Neuronal stem cell (in vitro differentiated cells): ENCODE data around the gene PLPP1.
A peak's percentile ranks its signal among the peaks of the same experiment; 100 is the strongest.

Experiments used
- DNase-seq: peaks from one replicate; pipeline ENCODE4 v3.0.0-alpha.2; 2013; ENCODE audit warnings: low spot score
- H2AFZ ChIP-seq: one replicate; pipeline ENCODE4 v1.6.1; 2013; ENCODE audit warnings: mild to moderate bottlenecking, low read length, inconsistent platforms
- H2AK5ac ChIP-seq: 2 replicates; pipeline ENCODE4 v1.6.1; 2013; ENCODE audit warnings: low read depth, mild to moderate bottlenecking, inconsistent platforms, low read length, moderate library complexity, mixed read lengths
- H2BK120ac ChIP-seq: 2 replicates; pipeline ENCODE4 v1.6.1; 2013; ENCODE audit warnings: low read depth, mild to moderate bottlenecking, inconsistent platforms, low read length, moderate library complexity, mixed read lengths
- H2BK12ac ChIP-seq: one replicate; pipeline ENCODE4 v1.6.1; 2013; ENCODE audit warnings: low read length, inconsistent platforms
- H2BK15ac ChIP-seq: 2 replicates; pipeline ENCODE4 v1.6.1; 2013; ENCODE audit warnings: mild to moderate bottlenecking, low read length, inconsistent platforms, mixed read lengths
- H2BK5ac ChIP-seq: one replicate; pipeline ENCODE4 v1.6.1; 2013; ENCODE audit warnings: inconsistent platforms, mild to moderate bottlenecking, low read length, moderate library complexity
- H3K14ac ChIP-seq: one replicate; pipeline ENCODE4 v1.6.1; 2013; ENCODE audit warnings: low read length, inconsistent platforms
- H3K18ac ChIP-seq: 2 replicates; pipeline ENCODE4 v1.6.1; 2013; ENCODE audit warnings: low read length, inconsistent platforms
- H3K23ac ChIP-seq: 2 replicates; pipeline ENCODE4 v1.6.1; 2013; ENCODE audit warnings: low read depth, mild to moderate bottlenecking, mixed read lengths, low read length, inconsistent platforms; ENCODE audit not compliant: poor library complexity
- H3K27ac ChIP-seq: replicated peaks from 3 replicates; pipeline ENCODE4 v1.5.1; 2013; ENCODE audit warnings: low read length, inconsistent platforms
- H3K27me3 ChIP-seq, 3 experiments: 2 replicates each; pipeline ENCODE4 v1.6.1; 2013; ENCODE audit warnings: low read length in 3 of 3, mild to moderate bottlenecking in 2 of 3, inconsistent platforms in 1 of 3, low read depth in 1 of 3, mixed read lengths in 1 of 3, moderate library complexity in 1 of 3; ENCODE audit not compliant: control insufficient read depth in 3 of 3, insufficient read depth in 3 of 3
- H3K36me3 ChIP-seq, 2 donors: replicated peaks in 1 of 2; 2 replicates each; pipeline ENCODE4 v1.6.1; 2013; ENCODE audit warnings: low read length in 2 of 2; ENCODE audit not compliant: control insufficient read depth in 2 of 2, insufficient read depth in 2 of 2
- H3K4ac ChIP-seq: 2 replicates; pipeline ENCODE4 v1.6.1; 2013; ENCODE audit warnings: inconsistent platforms, mild to moderate bottlenecking, low read length, moderate library complexity
- H3K4me1 ChIP-seq, 2 donors: 1 replicate in 1 of 2; 2 replicates in 1 of 2; pipeline ENCODE4 v1.6.1; 2013; ENCODE audit warnings: low read length in 2 of 2, low read depth in 1 of 2; ENCODE audit not compliant: control insufficient read depth in 2 of 2, insufficient read depth in 1 of 2
- H3K4me2 ChIP-seq: one replicate; pipeline ENCODE4 v1.6.1; 2013; ENCODE audit warnings: mild to moderate bottlenecking, low read length, inconsistent platforms; ENCODE audit not compliant: insufficient read depth, poor library complexity, severe bottlenecking
- H3K4me3 ChIP-seq, 2 donors: 2 replicates each; pipeline ENCODE4 v1.5.1; 2013; ENCODE audit warnings: low read length in 2 of 2, mild to moderate bottlenecking in 2 of 2, inconsistent platforms in 1 of 2, moderate library complexity in 1 of 2
- H3K79me1 ChIP-seq: one replicate; pipeline ENCODE4 v1.6.1; 2013; ENCODE audit warnings: low read depth, mild to moderate bottlenecking, inconsistent platforms, low read length, moderate library complexity
- H3K9ac ChIP-seq: one replicate; pipeline ENCODE4 v1.6.1; 2013; ENCODE audit warnings: mild to moderate bottlenecking, low read depth, low read length, inconsistent platforms; ENCODE audit not compliant: poor library complexity
- H3K9me3 ChIP-seq, 2 donors: replicated peaks in 1 of 2; 2 replicates each; pipeline versions ENCODE3 to v1.6.1; 2013; ENCODE audit warnings: low read length in 2 of 2, mild to moderate bottlenecking in 2 of 2, inconsistent platforms in 1 of 2, low read depth in 1 of 2, mixed read lengths in 1 of 2, moderate library complexity in 1 of 2; ENCODE audit not compliant: control insufficient read depth in 2 of 2, insufficient read depth in 1 of 2
- H4K8ac ChIP-seq: one replicate; pipeline ENCODE4 v1.6.1; 2013; ENCODE audit warnings: low read depth, mild to moderate bottlenecking, inconsistent platforms, low read length, moderate library complexity
- H4K91ac ChIP-seq: one replicate; pipeline ENCODE4 v1.6.1; 2013; ENCODE audit warnings: low read length, low read depth, mild to moderate bottlenecking, inconsistent platforms; ENCODE audit not compliant: poor library complexity
- WGBS, 2 donors: extraction: QIAGEN DNeasy Blood & Tissue Kit; methylation state at CpG; one replicate each; pipeline ENCODE4 v1.1.7; 2013; ENCODE audit warnings: missing lambda C conversion rate in 2 of 2, mixed read lengths in 1 of 2; ENCODE audit not compliant: insufficient read length in 2 of 2, insufficient replicate concordance in 1 of 2; ENCODE audit errors: extremely low coverage in 2 of 2; 5-methylcytosine and 5-hydroxymethylcytosine counted together

PLPP1 gene

DNA sequence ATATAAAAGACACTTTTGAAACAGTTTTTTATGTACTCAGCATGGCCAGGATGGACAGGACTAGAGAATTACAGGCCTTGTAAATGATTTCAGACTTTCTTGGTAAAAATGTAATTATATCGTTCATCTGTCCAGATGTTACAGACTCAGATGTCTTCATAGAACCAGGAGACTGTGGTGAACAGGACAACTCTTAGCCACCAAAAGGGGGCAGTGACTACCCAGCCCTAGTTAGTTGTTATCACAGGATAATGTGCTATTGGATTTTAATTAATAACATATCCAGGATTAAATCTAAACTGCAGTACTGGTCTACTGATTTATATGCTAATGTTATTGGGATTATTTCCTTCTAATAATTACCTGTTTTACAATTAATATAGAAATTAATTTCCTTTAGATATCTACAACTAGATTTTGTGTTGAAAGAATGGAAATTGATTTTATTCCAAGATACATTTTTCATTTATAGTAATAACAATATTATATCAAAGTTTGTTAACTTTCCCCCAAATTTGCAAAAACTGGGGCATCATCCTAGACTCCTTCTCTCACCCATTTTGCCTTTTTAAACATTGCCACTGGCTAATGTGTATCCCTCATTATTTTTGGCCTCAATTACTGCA, 127.6 kb downstream of the PLPP1 start:
- Histone ChIP-seq H2AK5ac (no peak overlapping the region), H3K4me1 (no peaks in the 10 kb centered on the region), H3K4ac (no peak overlapping the region), H3K27me3 (no peaks in the 10 kb centered on the region), H3K36me3 (peaks cover 7 to 99% of the 10 kb centered on the region in 2 donors), H4K8ac (no peak overlapping the region), H2BK12ac (no peak overlapping the region), H3K79me1 (no peaks in the 10 kb centered on the region), H2BK5ac (no peak overlapping the region), H3K18ac (no peak overlapping the region), H3K4me3 (no peak overlapping the region), H3K4me2 (no peak overlapping the region), H3K27ac (no peak overlapping the region), H2BK15ac (no peak overlapping the region), H3K9me3 (no peaks in the 10 kb centered on the region), H2BK120ac (no peak overlapping the region), H3K23ac (no peak overlapping the region), H3K14ac (no peak overlapping the region), H4K91ac (no peak overlapping the region), H2AFZ (no peak overlapping the region), H3K9ac (no peak overlapping the region)
- DNase-seq = no peak
- no CpG with 5 or more reads among the region's 1 CpG for WGBS, 2 donors

DNA sequence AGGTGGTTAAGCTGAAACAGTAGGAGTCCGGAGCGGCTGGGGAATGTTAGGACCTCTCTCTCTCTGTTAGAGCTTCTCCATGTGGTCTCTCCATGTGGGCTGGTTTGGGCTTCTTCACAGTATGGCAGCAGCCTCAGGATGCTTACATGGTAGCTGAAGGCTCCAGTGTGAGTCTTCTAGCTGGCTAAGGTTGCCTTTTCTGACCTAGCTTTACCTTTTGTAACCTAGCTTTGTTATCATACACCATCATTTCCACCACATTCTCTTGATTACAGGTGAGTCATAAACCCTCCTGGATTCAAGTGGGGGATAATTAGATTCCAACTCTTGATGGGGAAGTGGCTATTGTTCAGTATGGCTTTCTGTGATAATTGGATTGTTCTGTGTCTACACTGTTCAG, 128.5 kb downstream of the PLPP1 start:
- Histone ChIP-seq H4K91ac (no peak overlapping the region), H2AK5ac (no peak overlapping the region), H3K18ac (no peak overlapping the region), H3K4me2 (no peak overlapping the region), H3K14ac (no peak overlapping the region), H2BK5ac (no peak overlapping the region), H2AFZ (no peak overlapping the region), H2BK120ac (no peak overlapping the region), H3K27ac (no peak overlapping the region), H3K23ac (no peak overlapping the region), H3K4me3 (no peak overlapping the region), H2BK12ac (no peak overlapping the region), H3K36me3 (peaks cover 10 to 99% of the 10 kb centered on the region in 2 donors), H3K4ac (no peak overlapping the region), H3K4me1 (no peaks in the 10 kb centered on the region), H3K9ac (no peak overlapping the region), H3K79me1 (no peaks in the 10 kb centered on the region), H3K9me3 (no peaks in the 10 kb centered on the region), H2BK15ac (no peak overlapping the region), H3K27me3 (no peaks in the 10 kb centered on the region), H4K8ac (no peak overlapping the region)
- DNase-seq = no peak
- WGBS, 2 donors = no CpG with 5 or more reads among the region's 2 CpGs

DNA sequence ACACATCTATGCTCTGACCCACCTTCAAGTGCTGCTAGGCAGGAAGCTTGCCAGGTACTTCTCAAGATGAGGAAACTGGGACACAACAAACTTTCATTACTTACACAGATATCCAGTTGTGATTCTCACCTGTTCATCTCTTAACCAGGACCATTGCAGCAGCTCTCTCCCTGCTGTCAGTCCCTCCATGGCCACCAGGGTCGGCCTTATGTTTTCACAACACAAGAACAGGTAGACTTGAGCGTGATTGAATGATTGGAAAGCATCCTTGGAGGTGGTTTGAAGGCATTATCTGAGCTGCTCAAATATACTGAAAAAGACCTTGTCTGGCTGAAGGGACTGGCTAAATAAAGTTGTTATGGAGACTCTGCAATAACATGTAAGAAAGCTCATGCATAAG, 132.6 kb downstream of the PLPP1 start:
- H3K4me1 ChIP-seq = no peaks in the 10 kb centered on the region
- peaks cover 9 to 94% of the 10 kb centered on the region in 2 donors for H3K36me3 ChIP-seq
- no peak overlapping the region for H2BK15ac ChIP-seq
- H2BK12ac ChIP-seq = no peak overlapping the region
- no peak overlapping the region for H3K14ac ChIP-seq
- no peaks in the 10 kb centered on the region for H3K9me3 ChIP-seq
- H3K4me2 ChIP-seq = peak overlapping the region; percentile 18
- H2BK5ac ChIP-seq = no peak overlapping the region
- no peak overlapping the region for H3K27ac ChIP-seq
- no peak overlapping the region for H2BK120ac ChIP-seq
- no peak for DNase-seq
- no peak overlapping the region for H3K4me3 ChIP-seq
- H2AFZ ChIP-seq = no peak overlapping the region
- H2AK5ac ChIP-seq = no peak overlapping the region
- no peak overlapping the region for H4K91ac ChIP-seq
- H3K9ac ChIP-seq = no peak overlapping the region
- no peak overlapping the region for H3K23ac ChIP-seq
- no peak overlapping the region for H3K4ac ChIP-seq
- H3K27me3 ChIP-seq = no peaks in the 10 kb centered on the region
- H4K8ac ChIP-seq = no peak overlapping the region
- WGBS, 2 donors = no CpG with 5 or more reads among the region's 2 CpGs
- no peaks in the 10 kb centered on the region for H3K79me1 ChIP-seq
- no peak overlapping the region for H3K18ac ChIP-seq

DNA sequence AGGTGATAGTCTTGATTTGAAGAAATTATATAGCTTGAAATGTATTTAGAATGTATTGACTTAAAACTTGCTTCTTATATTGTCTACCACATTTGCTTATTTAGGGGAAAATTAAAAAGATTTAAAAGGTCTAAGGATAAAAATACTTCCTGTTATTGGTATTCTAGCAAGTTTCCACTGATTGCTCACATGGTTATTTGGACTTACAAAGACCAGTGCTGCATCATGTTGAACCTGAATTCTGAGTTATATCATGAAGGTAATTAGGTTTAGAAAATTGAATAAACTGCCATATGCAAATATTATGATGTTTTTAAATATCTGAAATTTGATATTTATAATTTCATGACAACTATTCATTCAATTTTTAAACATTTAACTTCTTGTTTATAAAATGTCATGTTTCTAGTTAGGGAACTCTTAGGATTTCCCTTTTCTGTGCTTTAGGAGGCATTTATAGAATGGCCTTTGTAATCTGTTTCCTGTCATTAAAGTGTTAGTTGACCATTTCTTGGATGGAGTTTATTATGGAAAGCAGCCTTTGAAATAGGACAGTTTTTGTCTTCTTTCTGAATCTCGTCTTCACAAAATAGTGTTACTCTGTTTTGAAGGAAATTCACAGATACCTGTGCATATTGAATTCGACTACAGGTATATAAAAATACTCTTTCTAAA, 141.1 kb downstream of the PLPP1 start:
- H3K9me3 ChIP-seq = peaks cover 8 to 28% of the 10 kb centered on the region in 2 donors
- H3K4me2 ChIP-seq = no peak overlapping the region
- no peak overlapping the region for H4K8ac ChIP-seq
- no peak overlapping the region for H2BK12ac ChIP-seq
- H3K18ac ChIP-seq = no peak overlapping the region
- no peak overlapping the region for H2AFZ ChIP-seq
- H2BK15ac ChIP-seq = no peak overlapping the region
- no peak overlapping the region for H2BK120ac ChIP-seq
- no peaks in the 10 kb centered on the region for H3K79me1 ChIP-seq
- no peak overlapping the region for H3K4me3 ChIP-seq
- no peak overlapping the region for H3K4ac ChIP-seq
- no peak overlapping the region for H3K9ac ChIP-seq
- no peak overlapping the region for H3K23ac ChIP-seq
- no peak overlapping the region for H3K14ac ChIP-seq
- H4K91ac ChIP-seq = no peak overlapping the region
- no peak for DNase-seq
- no CpG with 5 or more reads among the region's 2 CpGs for WGBS, 2 donors
- no peaks in the 10 kb centered on the region for H3K4me1 ChIP-seq
- no peak overlapping the region for H2AK5ac ChIP-seq
- no peak overlapping the region for H3K27ac ChIP-seq
- H2BK5ac ChIP-seq = no peak overlapping the region
- H3K36me3 ChIP-seq = peaks cover 12 to 93% of the 10 kb centered on the region in 2 donors
- H3K27me3 ChIP-seq = no peaks in the 10 kb centered on the region
